GM19351 (cell line): ENCODE data around the gene SHROOM2.
"Not testable (repeated sequence)": the region's sequence is repeated elsewhere in the genome, so short reads cannot be mapped to it uniquely, and the experiment has no call there.

Experiments used
- ATAC-seq: cut with Tn5 transposase; IDR thresholded peaks from one replicate; pipeline ENCODE4 v1.9.1; 2021; ENCODE audit warnings: mild to moderate bottlenecking, moderate library complexity; ENCODE audit not compliant: unreplicated experiment

SHROOM2 gene

GRCh38 chrX:9825129-9825790, 39.0 kb downstream of the SHROOM2 start:
- ATAC-seq, result no peak

- no peak for ATAC-seq
Measured at GRCh38 chrX:9825966-9826365, 39.7 kb downstream of the SHROOM2 start.

- peak; percentile 91 for ATAC-seq
Measured at GRCh38 chrX:9829308-9830267, 43.4 kb downstream of the SHROOM2 start.

- peak; percentile 23 for ATAC-seq
Measured at GRCh38 chrX:9832811-9833210, 46.6 kb downstream of the SHROOM2 start.

GRCh38 chrX:9835585-9836210, 49.5 kb downstream of the SHROOM2 start:
- no peak for ATAC-seq

GRCh38 chrX:9842541-9842940, 56.3 kb downstream of the SHROOM2 start:
- no peak for ATAC-seq

GRCh38 chrX:9844936-9845577, 58.8 kb downstream of the SHROOM2 start:
- no peak for ATAC-seq

GRCh38 chrX:9845578-9845952, 59.3 kb downstream of the SHROOM2 start:
- ATAC-seq, result no peak

GRCh38 chrX:9846631-9847030, 60.4 kb downstream of the SHROOM2 start:
- no peak for ATAC-seq

- no peak for ATAC-seq
Measured at GRCh38 chrX:9847071-9847470, 60.8 kb downstream of the SHROOM2 start.

GRCh38 chrX:9848718-9849479, 62.7 kb downstream of the SHROOM2 start:
- ATAC-seq, result no peak

GRCh38 chrX:9851890-9852289, 65.7 kb downstream of the SHROOM2 start:
- no peak for ATAC-seq

GRCh38 chrX:9853307-9853706, 67.1 kb downstream of the SHROOM2 start:
- no peak for ATAC-seq

GRCh38 chrX:9855561-9856283, 69.5 kb downstream of the SHROOM2 start:
- ATAC-seq, result no peak

GRCh38 chrX:9856588-9856987, 70.4 kb downstream of the SHROOM2 start:
- no peak for ATAC-seq

GRCh38 chrX:9857575-9858474, 71.6 kb downstream of the SHROOM2 start:
- no peak for ATAC-seq

GRCh38 chrX:9858684-9859083, 72.5 kb downstream of the SHROOM2 start:
- ATAC-seq, result not testable (repeated sequence)

- no peak for ATAC-seq
Measured at GRCh38 chrX:9859711-9860555, 73.7 kb downstream of the SHROOM2 start.
